Ishikawa (cell line): ENCODE measurements around the gene RUSC1.
A peak's percentile ranks its signal among the peaks of the same experiment; 100 is the strongest.

Experiments used
- CEBPB ChIP-seq: IDR thresholded peaks from 2 replicates; pipeline ENCODE4 v1.6.1; 2012
- CREB1 ChIP-seq: IDR thresholded peaks from 2 replicates; pipeline ENCODE4 v1.6.1; 2012; ENCODE audit warnings: low read depth
- EGR1 ChIP-seq: IDR thresholded peaks from 2 replicates; pipeline ENCODE4 v1.6.1; 2012
- EP300 ChIP-seq: IDR thresholded peaks from 2 replicates; pipeline ENCODE4 v1.6.1; 2012; ENCODE audit warnings: borderline replicate concordance
- FOXM1 ChIP-seq: IDR thresholded peaks from 2 replicates; pipeline ENCODE4 v1.6.1; 2012; ENCODE audit warnings: low read depth, borderline replicate concordance
- MAX ChIP-seq: IDR thresholded peaks from 2 replicates; pipeline ENCODE4 v1.6.1; 2012
- NFIC ChIP-seq: IDR thresholded peaks from 2 replicates; pipeline ENCODE4 v1.6.1; 2012
- RAD21 ChIP-seq: IDR thresholded peaks from 2 replicates; pipeline ENCODE4 v1.6.1; 2012; ENCODE audit warnings: low read depth
- REST ChIP-seq: IDR thresholded peaks from 2 replicates; pipeline ENCODE4 v1.6.1; 2012; ENCODE audit warnings: low read depth, mild to moderate bottlenecking
- TAF1 ChIP-seq: IDR thresholded peaks from 2 replicates; pipeline ENCODE4 v1.6.1; 2012; ENCODE audit warnings: low read depth, mild to moderate bottlenecking
- TCF12 ChIP-seq: IDR thresholded peaks from 2 replicates; pipeline ENCODE4 v1.6.1; 2012; ENCODE audit warnings: low read depth
- TEAD4 ChIP-seq: IDR thresholded peaks from 2 replicates; pipeline ENCODE4 v1.6.1; 2012
- USF1 ChIP-seq: IDR thresholded peaks from 2 replicates; pipeline ENCODE4 v1.6.1; 2012
- YY1 ChIP-seq: IDR thresholded peaks from 2 replicates; pipeline ENCODE4 v1.6.1; 2012; ENCODE audit warnings: low read depth
- ZBTB7A ChIP-seq: IDR thresholded peaks from 2 replicates; pipeline ENCODE4 v1.6.1; 2012; ENCODE audit warnings: low read depth

RUSC1 gene

GRCh38 chr1:155277070-155277901 lies 43.4 kb upstream of the RUSC1 start, which contains the start of gene HCN3:
TSS of gene HCN3 (plus strand) at chr1:155277463. CDS start at chr1:155277591, 128 bp downstream.
- TF ChIP-seq MAX, result peak; percentile 94
- TF ChIP-seq USF1, result no peak
- peak; percentile 38; the same call in 1 of the 2 replicates for TF ChIP-seq EGR1
- TF ChIP-seq ZBTB7A, result peak; percentile 49; the same call in 1 of the 2 replicates
- no peak for TF ChIP-seq TCF12
- TF ChIP-seq RAD21, result no peak; the same call in 1 of the 2 replicates

GRCh38 chr1:155277902-155278688 lies 42.6 kb upstream of the RUSC1 start:
- TF ChIP-seq CREB1, result no peak
- peak; percentile 100 for TF ChIP-seq EGR1
- 0 out of 2 replicates have a peak, but pooled peaks have one; percentile 17 for TF ChIP-seq MAX
- no peak for TF ChIP-seq TCF12
- TF ChIP-seq YY1, result no peak
- TF ChIP-seq USF1, result no peak
- peak; percentile 42; the same call in 1 of the 2 replicates for TF ChIP-seq RAD21
- peak; percentile 90 for TF ChIP-seq REST
- TF ChIP-seq NFIC, result no peak
- no peak; the same call in 1 of the 2 replicates for TF ChIP-seq TAF1
- TF ChIP-seq ZBTB7A, result peak; percentile 99

GRCh38 chr1:155278689-155279160 lies 42.0 kb upstream of the RUSC1 start:
- no peak for TF ChIP-seq ZBTB7A
- TF ChIP-seq NFIC, result no peak

- TF ChIP-seq TCF12 (no peak), REST (no peak), YY1 (no peak), NFIC (no peak), TEAD4 (no peak)
Measured at GRCh38 chr1:155279268-155279667, 41.4 kb upstream of the RUSC1 start.

GRCh38 chr1:155282488-155283091 lies 38.1 kb upstream of the RUSC1 start:
- no peak for TF ChIP-seq FOXM1

- TF ChIP-seq CREB1, result no peak
Measured at GRCh38 chr1:155284476-155284875, 36.2 kb upstream of the RUSC1 start.

- no peak for TF ChIP-seq CEBPB
- TF ChIP-seq REST, result no peak
- TF ChIP-seq ZBTB7A, result no peak
- TF ChIP-seq EP300, result no peak
- no peak for TF ChIP-seq YY1
- no peak for TF ChIP-seq USF1
- no peak for TF ChIP-seq CREB1
- no peak for TF ChIP-seq EGR1
- TF ChIP-seq TAF1, result no peak
- TF ChIP-seq MAX, result no peak
- TF ChIP-seq NFIC, result no peak
- no peak for TF ChIP-seq FOXM1
- TF ChIP-seq TCF12, result no peak
- TF ChIP-seq TEAD4, result no peak
Measured at GRCh38 chr1:155285063-155285462, 35.6 kb upstream of the RUSC1 start.
